ENCODE measurements around the gene AFF3. TPM values are rescaled to one million over a fixed set of nuclear protein-coding genes. Genes with fewer than 3 reads are reported as not detected.

Gene AFF3
- total and polyA plus RNA-seq, 2 donors (not counting 3 experiments of a cell fraction or from before 2014, with no cell fraction given), result 0.06 to 0.07 TPM

- intact Hi-C loops (cut with micrococcal nuclease), result no loop called here
- Histone ChIP-seq H2AFZ (ENCODE audit: low read depth, low read length) (no peak overlapping the region), H3K36me3 (ENCODE audit: control insufficient read depth in 2 of 2, extremely low read depth in 1 of 2, insufficient read depth in 2 of 2, low read length in 2 of 2) (no peaks in the 10 kb centered on the region), H4K20me1 (replicated peaks; ENCODE audit: control insufficient read depth, extremely low read depth, insufficient read depth, low read length) (no peaks in the 10 kb centered on the region), H3K27ac (ENCODE audit: insufficient read depth, low read depth, low read length) (no peak overlapping the region), H3K4me1 (ENCODE audit: control insufficient read depth, extremely low read depth, insufficient read depth, low read length) (no peaks in the 10 kb centered on the region), H3K9me1 (replicated peaks; ENCODE audit: control insufficient read depth, extremely low read depth, insufficient read depth, low read length) (no peaks in the 10 kb centered on the region), H3K4me3 (replicated peaks in 1 of 3; ENCODE audit: insufficient read depth in 1 of 3, low read depth in 1 of 3, low read length in 3 of 3) (no peak overlapping the region), H3K9me3 (replicated peaks; ENCODE audit: control insufficient read depth, insufficient read depth, low read length) (no peaks in the 10 kb centered on the region), H3K4me2 (ENCODE audit: insufficient read depth, low read length) (no peak overlapping the region), H3K27me3 (ENCODE audit: control insufficient read depth in 2 of 2, insufficient read depth in 2 of 2, low read length in 2 of 2) (peaks cover 0 to 1% of the 10 kb centered on the region in 2 experiments), H3K9ac (replicated peaks; ENCODE audit: extremely low read depth, insufficient read depth, low read length) (no peak overlapping the region), H3K79me2 (ENCODE audit: control insufficient read depth, insufficient read depth, low read length) (no peaks in the 10 kb centered on the region)
- no TSS peak for BruUV-seq (replicated peaks)
- ChIA-PET CTCF (interaction anchor here (1.5 kb wide), 1 partner anchor 20 kb away, joined by 4 read pairs; no protein-coding TSS in a partner anchor), POLR2A (no interaction called here)
- dilution Hi-C loops (cut with MboI; ENCODE audit: extremely low pct_ligation_motif_present, low sequenced_read_pairs), result no loop called here
- no peak for TF ChIP-seq MYC (IDR thresholded peaks at IDR 0.05; ENCODE audit: low read depth, low read length)
- no peak for TF ChIP-seq JUN (IDR thresholded peaks at IDR 0.05; ENCODE audit: borderline replicate concordance, insufficient read depth, insufficient read length, low read depth)
- TF ChIP-seq CTCF (IDR thresholded peaks at IDR 0.05; ENCODE audit: extremely low read depth in 1 of 2, insufficient read depth in 1 of 2, low read depth in 1 of 2, low read length in 2 of 2), result no peak
- no peak for TF ChIP-seq MAX (IDR thresholded peaks at IDR 0.05; ENCODE audit: insufficient read depth, insufficient read length)
- DNase-seq (ENCODE audit: low read depth, low spot score) (no peak), FAIRE-seq (no peak)
Observed at GRCh38 chr2:100004348-100004884, 138.0 kb downstream of the AFF3 start.

- ChIA-PET POLR2A (no interaction called here), CTCF (interaction anchor here (1.0 kb wide), 1 partner anchor 183 kb away, joined by 3 read pairs; no protein-coding TSS in a partner anchor)
- no peaks in the 10 kb centered on the region for H3K9me1 ChIP-seq (replicated peaks; ENCODE audit: control insufficient read depth, extremely low read depth, insufficient read depth, low read length)
- no peaks in the 10 kb centered on the region for H4K20me1 ChIP-seq (replicated peaks; ENCODE audit: control insufficient read depth, extremely low read depth, insufficient read depth, low read length)
- dilution Hi-C loops (cut with MboI; ENCODE audit: extremely low pct_ligation_motif_present, low sequenced_read_pairs), result no loop called here
- H3K27ac ChIP-seq (ENCODE audit: insufficient read depth, low read depth, low read length), result no peak overlapping the region
- intact Hi-C loops (cut with micrococcal nuclease), result no loop called here
- no peak overlapping the region for H3K4me2 ChIP-seq (ENCODE audit: insufficient read depth, low read length)
- H3K79me2 ChIP-seq (ENCODE audit: control insufficient read depth, insufficient read depth, low read length), result no peaks in the 10 kb centered on the region
- H3K36me3 ChIP-seq (ENCODE audit: control insufficient read depth in 2 of 2, extremely low read depth in 1 of 2, insufficient read depth in 2 of 2, low read length in 2 of 2), result no peaks in the 10 kb centered on the region
- H3K27me3 ChIP-seq (ENCODE audit: control insufficient read depth in 2 of 2, insufficient read depth in 2 of 2, low read length in 2 of 2), result no peaks in the 10 kb centered on the region
- H3K9ac ChIP-seq (replicated peaks; ENCODE audit: extremely low read depth, insufficient read depth, low read length), result no peak overlapping the region
- no TSS peak for BruUV-seq (replicated peaks)
- no peak for DNase-seq (ENCODE audit: low read depth, low spot score)
- no peak overlapping the region for H3K4me3 ChIP-seq (replicated peaks in 1 of 3; ENCODE audit: insufficient read depth in 1 of 3, low read depth in 1 of 3, low read length in 3 of 3)
- H2AFZ ChIP-seq (ENCODE audit: low read depth, low read length), result no peak overlapping the region
- H3K9me3 ChIP-seq (replicated peaks; ENCODE audit: control insufficient read depth, insufficient read depth, low read length), result no peaks in the 10 kb centered on the region
- H3K4me1 ChIP-seq (ENCODE audit: control insufficient read depth, extremely low read depth, insufficient read depth, low read length), result no peaks in the 10 kb centered on the region
- FAIRE-seq, result no peak
- no peak for TF ChIP-seq MYC (IDR thresholded peaks at IDR 0.05; ENCODE audit: low read depth, low read length)
- TF ChIP-seq JUN (IDR thresholded peaks at IDR 0.05; ENCODE audit: borderline replicate concordance, insufficient read depth, insufficient read length, low read depth), result no peak
- TF ChIP-seq FOS (IDR thresholded peaks at IDR 0.05; ENCODE audit: borderline replicate concordance, insufficient read depth, low read length), result no peak
- no peak for TF ChIP-seq EZH2 (IDR thresholded peaks at IDR 0.05; ENCODE audit: borderline replicate concordance, low read depth, low read length, severe bottlenecking)
- TF ChIP-seq POLR2AphosphoS5 (IDR thresholded peaks at IDR 0.05; ENCODE audit: insufficient read depth, low read depth, low read length), result no peak
- no peak for TF ChIP-seq POLR2A (IDR thresholded peaks at IDR 0.05; ENCODE audit: low read depth, low read length)
- no peak for TF ChIP-seq MAX (IDR thresholded peaks at IDR 0.05; ENCODE audit: insufficient read depth, insufficient read length)
- TF ChIP-seq GATA2 (IDR thresholded peaks at IDR 0.05; ENCODE audit: insufficient read depth, insufficient read length, low read depth, low read length), result no peak
- TF ChIP-seq CTCF (IDR thresholded peaks at IDR 0.05; ENCODE audit: extremely low read depth in 1 of 2, insufficient read depth in 1 of 2, low read depth in 1 of 2, low read length in 2 of 2), result no peak
Observed at GRCh38 chr2:100002059-100002458, 140.3 kb downstream of the AFF3 start.
